NCI-H1092 (cell line): ENCODE data around the gene ALPL.

Source experiments
- DNase-seq: peaks from one replicate; lab custom pipeline; 2025; lab: John Stamatoyannopoulos, UW

The ALPL gene

GRCh38 chr1:21618561-21619374, 109.5 kb downstream of the ALPL start:
- no peak for DNase-seq

GRCh38 chr1:21619375-21619947, 110.2 kb downstream of the ALPL start:
- DNase-seq: no peak

GRCh38 chr1:21620011-21620410, 110.8 kb downstream of the ALPL start:
- peak; percentile 18 for DNase-seq

- DNase-seq: peak; percentile 57
Measured at GRCh38 chr1:21620496-21620895, 111.3 kb downstream of the ALPL start.

GRCh38 chr1:21621051-21621450, 111.8 kb downstream of the ALPL start:
- no peak for DNase-seq

- DNase-seq: no peak
Measured at GRCh38 chr1:21621761-21622436, 112.7 kb downstream of the ALPL start.

- no peak for DNase-seq
Measured at GRCh38 chr1:21622466-21623315, 113.5 kb downstream of the ALPL start.

- peak; percentile 73 for DNase-seq
Measured at GRCh38 chr1:21623410-21623961, 114.3 kb downstream of the ALPL start.

- peak; percentile 59 for DNase-seq
Measured at GRCh38 chr1:21624571-21625389, 115.6 kb downstream of the ALPL start.

GRCh38 chr1:21625390-21626190, 116.4 kb downstream of the ALPL start:
- DNase-seq: peak; percentile 37

GRCh38 chr1:21626921-21627339, 117.7 kb downstream of the ALPL start:
- DNase-seq: no peak
